Ovary (tissue), 9 donors: ENCODE results near the gene SAMD9. TPM values are rescaled to one million over a fixed set of nuclear protein-coding genes. Genes with fewer than 3 reads are reported as not detected.
"Not testable (repeated sequence)": the region's sequence is repeated elsewhere in the genome, so short reads cannot be mapped to it uniquely, and the experiment has no call there.

Source experiments
- DNase-seq, 5 donors: peaks; one replicate each; pipeline ENCODE4 v3.0.0-alpha.2; 2019 to 2020
- H3K27ac ChIP-seq, 2 donors: fragments of 200-600 bp; one replicate each; pipeline versions ENCODE4 v1.5.1 to v1.8.0; 2019 to 2022
- H3K27me3 ChIP-seq: fragments of 200-600 bp; one replicate; pipeline ENCODE4 v1.8.0; 2022
- H3K36me3 ChIP-seq: fragments of 200-600 bp; sonication (generic); one replicate; pipeline ENCODE4 v1.5.1; 2019
- H3K4me1 ChIP-seq: one replicate; pipeline ENCODE4 v1.8.1; 2013; ENCODE audit warnings: mild to moderate bottlenecking, moderate library complexity; ENCODE audit not compliant: insufficient read depth
- H3K4me3 ChIP-seq: fragments of 200-600 bp; sonication (generic); one replicate; pipeline ENCODE4 v1.5.1; 2017
- H3K9me3 ChIP-seq, 2 donors: fragments of 200-600 bp in 1 of 2; sonication (generic) in 1 of 2; one replicate each; pipeline versions ENCODE4 v1.5.1 to v1.8.1; 2013 to 2019; ENCODE audit warnings: mild to moderate bottlenecking in 1 of 2, moderate library complexity in 1 of 2
- EP300 ChIP-seq: sonication (generic); formaldehyde crosslinking; IDR thresholded peaks from one replicate; pipeline ENCODE4 v1.6.1; 2017; ENCODE audit warnings: antibody characterized with exemption
- POLR2A ChIP-seq: fragments of 450-650 bp; IDR thresholded peaks from one replicate; pipeline ENCODE4 v1.6.1; 2017; ENCODE audit warnings: antibody characterized with exemption, mild to moderate bottlenecking, moderate library complexity
- WGBS, 3 donors: extraction: QIAGEN DNeasy Blood & Tissue Kit in 1 of 3; methylation state at CpG; one replicate each; pipeline versions ENCODE4 v1.1.5 to v1.1.7; 2013 to 2017; 5-methylcytosine and 5-hydroxymethylcytosine counted together
- intact Hi-C, 4 donors: fragments of 100-400 bp; cut with DNase I; formaldehyde crosslinking; loops; one replicate each; pipeline versions ENCODE4 v1.11.0 to v1.15.1; 2022 to 2023
- polyA plus RNA-seq, 2 donors: library from polyadenylated mRNA; stranded (reverse); fragments of 200-250 nt in 1 of 2; fragments of 350-450 nt in 1 of 2; fragmentation: Illumina TruSeq in 1 of 2; extraction: RNeasy Lipid Tissue Mini Kit (QIAGEN cat#74804) in 1 of 2; gene quantifications; one replicate each; pipeline ENCODE4 v1.2.3, GENCODE V29; 2013 to 2014
- total RNA-seq, 7 donors: library from RNA; depleted of rRNA in 2 of 7; stranded (reverse); fragments of >200 nt in 2 of 7; fragmentation: NEBNext Ultra II Directional in 3 of 7; extraction: Animal tissue kit (Norgen Biotek cat#: 25700) in 3 of 7; gene quantifications; one replicate each; pipeline versions ENCODE4 v1.1.0 to v1.2.4, GENCODE V29; 2016 to 2023
- TF ChIP-seq, protein P1 (sequence below), 3 donors: fragments of 450-650 bp in 2 of 3; fragments of 200-600 bp in 1 of 3; IDR thresholded peaks; one replicate each; pipeline versions ENCODE4 v1.5.1 to v1.8.0; 2016 to 2022; ENCODE audit warnings: antibody characterized with exemption in 3 of 3, mild to moderate bottlenecking in 1 of 3
- donor health status: DM: no; HTN: no; CAD: no; lungs with moderate emphysema.
- donor health status: DM: no; HTN: no; CAD: no.
- donor health status: Bipolar disorder and iron deficiency.
- donor health status: DM: yes; HTN: yes; CAD: no.
- donor health status: DM: no; HTN: no; CAD: no.
- donor health status: DM: yes; HTN: yes; CAD: no.

Gene SAMD9
- total and polyA plus RNA-seq, 9 donors: 3.3 to 10.3 (median 9.0) TPM

DNA sequence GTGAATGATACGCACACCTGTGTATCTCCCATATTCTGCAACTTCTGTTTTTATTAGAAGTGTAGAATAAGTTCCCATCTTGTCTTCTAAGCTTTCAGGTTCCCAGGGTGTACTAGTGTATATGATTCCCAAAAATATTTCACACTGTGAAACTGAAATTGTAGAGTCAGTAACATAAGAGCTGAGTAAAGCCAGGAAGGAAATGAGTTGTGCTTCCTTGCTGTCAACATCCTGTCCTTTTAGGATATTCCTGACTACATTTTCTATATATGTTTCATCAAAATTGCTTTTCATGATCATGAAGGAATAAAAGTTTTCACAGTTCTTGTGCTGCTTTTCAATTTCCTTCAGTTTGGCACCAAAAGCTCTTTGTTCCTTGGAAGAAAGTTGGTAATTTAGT lies 15.2 kb upstream of the SAMD9 start:
- Histone ChIP-seq H3K27ac (no peak overlapping the region), H3K9me3 (peaks cover 0 to 19% of the 10 kb centered on the region in 2 donors), H3K36me3 (no peaks in the 10 kb centered on the region), H3K4me1 (no peaks in the 10 kb centered on the region), H3K27me3 (no peaks in the 10 kb centered on the region), H3K4me3 (no peak overlapping the region)
- 92 to 100% (median 98%) methylated on average over 1 of the region's 1 CpG for WGBS, 3 donors
- no peak for DNase-seq
- no peak for TF ChIP-seq POLR2A
- TF ChIP-seq, protein P1, sequence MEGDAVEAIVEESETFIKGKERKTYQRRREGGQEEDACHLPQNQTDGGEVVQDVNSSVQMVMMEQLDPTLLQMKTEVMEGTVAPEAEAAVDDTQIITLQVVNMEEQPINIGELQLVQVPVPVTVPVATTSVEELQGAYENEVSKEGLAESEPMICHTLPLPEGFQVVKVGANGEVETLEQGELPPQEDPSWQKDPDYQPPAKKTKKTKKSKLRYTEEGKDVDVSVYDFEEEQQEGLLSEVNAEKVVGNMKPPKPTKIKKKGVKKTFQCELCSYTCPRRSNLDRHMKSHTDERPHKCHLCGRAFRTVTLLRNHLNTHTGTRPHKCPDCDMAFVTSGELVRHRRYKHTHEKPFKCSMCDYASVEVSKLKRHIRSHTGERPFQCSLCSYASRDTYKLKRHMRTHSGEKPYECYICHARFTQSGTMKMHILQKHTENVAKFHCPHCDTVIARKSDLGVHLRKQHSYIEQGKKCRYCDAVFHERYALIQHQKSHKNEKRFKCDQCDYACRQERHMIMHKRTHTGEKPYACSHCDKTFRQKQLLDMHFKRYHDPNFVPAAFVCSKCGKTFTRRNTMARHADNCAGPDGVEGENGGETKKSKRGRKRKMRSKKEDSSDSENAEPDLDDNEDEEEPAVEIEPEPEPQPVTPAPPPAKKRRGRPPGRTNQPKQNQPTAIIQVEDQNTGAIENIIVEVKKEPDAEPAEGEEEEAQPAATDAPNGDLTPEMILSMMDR (IDR thresholded peaks at IDR 0.05): no peak
- TF ChIP-seq EP300: no peak
- intact Hi-C loops: no loop called here

DNA sequence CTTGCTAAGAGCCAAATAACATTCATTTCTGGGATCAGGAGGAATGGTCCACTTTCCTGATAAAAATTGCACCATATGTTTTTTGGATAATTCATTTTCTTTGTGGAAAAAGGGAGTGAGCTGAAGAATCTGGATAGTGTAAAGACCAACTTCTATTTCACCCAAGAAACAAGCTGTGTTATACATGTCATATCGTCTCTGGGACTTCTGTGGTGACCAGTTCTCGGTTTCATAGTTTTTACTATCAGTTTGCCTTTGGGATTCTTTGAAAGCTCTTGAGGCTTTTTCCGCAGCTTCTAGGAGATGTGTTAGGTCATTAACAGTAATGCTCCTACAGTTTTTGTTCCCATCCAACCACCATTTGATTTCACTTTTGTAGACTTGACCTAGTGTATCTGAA lies 14.4 kb upstream of the SAMD9 start:
- no peak overlapping the region for H3K27ac ChIP-seq
- intact Hi-C loops: no loop called here
- DNase-seq: no peak
- no peak overlapping the region for H3K4me3 ChIP-seq
- H3K36me3 ChIP-seq: no peaks in the 10 kb centered on the region
- H3K9me3 ChIP-seq: peaks cover 0 to 14% of the 10 kb centered on the region in 2 donors
- no peak for TF ChIP-seq EP300
- TF ChIP-seq POLR2A: no peak
- TF ChIP-seq, protein P1 (IDR thresholded peaks at IDR 0.05): no peak
- no peaks in the 10 kb centered on the region for H3K27me3 ChIP-seq
- H3K4me1 ChIP-seq: no peaks in the 10 kb centered on the region
- WGBS, 3 donors: 93 to 97% (median 95%) methylated on average over 3 of the region's 3 CpGs

DNA sequence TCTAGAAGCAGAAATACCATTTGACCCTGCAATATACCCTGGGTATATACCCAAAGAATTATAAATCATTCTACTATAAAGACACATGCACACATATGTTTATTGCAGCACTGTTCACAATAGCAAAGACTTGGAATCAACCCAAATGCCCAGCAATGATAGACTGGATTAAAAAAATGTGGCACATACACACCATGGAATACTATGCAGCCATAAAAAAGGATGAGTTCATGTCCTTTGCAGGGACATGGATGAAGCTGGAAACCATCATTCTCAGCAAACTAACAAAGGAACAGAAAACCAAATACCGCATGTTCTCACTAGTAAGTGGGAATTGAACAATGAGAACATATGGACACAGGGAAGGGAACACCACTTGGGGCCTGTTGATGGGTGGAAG lies 9.2 kb upstream of the SAMD9 start:
- intact Hi-C loops, H3K4me1 ChIP-seq, DNase-seq, H3K27me3 ChIP-seq, H3K27ac ChIP-seq, H3K36me3 ChIP-seq, H3K9me3 ChIP-seq, H3K4me3 ChIP-seq: not testable (repeated sequence)
- WGBS, 3 donors: 94 to 100% (median 95%) methylated on average over 1 of the region's 1 CpG

DNA sequence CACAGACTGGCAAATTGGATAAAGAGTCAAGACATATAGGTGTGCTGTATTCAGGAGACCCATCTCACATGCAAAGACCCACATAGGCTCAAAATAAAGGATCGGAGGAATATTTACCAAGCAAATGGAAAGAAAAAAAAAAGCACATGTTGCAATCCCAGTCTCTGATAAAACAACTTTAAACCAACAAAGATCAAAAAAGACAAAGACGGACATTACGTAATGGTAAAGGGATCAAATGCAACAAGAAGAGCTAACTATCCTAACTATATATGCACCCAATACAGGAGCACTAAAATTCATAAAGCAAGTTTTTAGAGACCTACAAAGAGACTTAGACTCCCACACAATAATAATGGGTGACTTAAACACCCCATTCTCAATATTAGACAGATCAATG lies 5.8 kb upstream of the SAMD9 start:
- H3K27me3 ChIP-seq, H3K4me1 ChIP-seq, H3K36me3 ChIP-seq, H3K27ac ChIP-seq, intact Hi-C loops, H3K4me3 ChIP-seq, DNase-seq, H3K9me3 ChIP-seq: not testable (repeated sequence)
- WGBS, 3 donors: 76 to 96% (median 80%) methylated on average over 3 of the region's 3 CpGs

DNA sequence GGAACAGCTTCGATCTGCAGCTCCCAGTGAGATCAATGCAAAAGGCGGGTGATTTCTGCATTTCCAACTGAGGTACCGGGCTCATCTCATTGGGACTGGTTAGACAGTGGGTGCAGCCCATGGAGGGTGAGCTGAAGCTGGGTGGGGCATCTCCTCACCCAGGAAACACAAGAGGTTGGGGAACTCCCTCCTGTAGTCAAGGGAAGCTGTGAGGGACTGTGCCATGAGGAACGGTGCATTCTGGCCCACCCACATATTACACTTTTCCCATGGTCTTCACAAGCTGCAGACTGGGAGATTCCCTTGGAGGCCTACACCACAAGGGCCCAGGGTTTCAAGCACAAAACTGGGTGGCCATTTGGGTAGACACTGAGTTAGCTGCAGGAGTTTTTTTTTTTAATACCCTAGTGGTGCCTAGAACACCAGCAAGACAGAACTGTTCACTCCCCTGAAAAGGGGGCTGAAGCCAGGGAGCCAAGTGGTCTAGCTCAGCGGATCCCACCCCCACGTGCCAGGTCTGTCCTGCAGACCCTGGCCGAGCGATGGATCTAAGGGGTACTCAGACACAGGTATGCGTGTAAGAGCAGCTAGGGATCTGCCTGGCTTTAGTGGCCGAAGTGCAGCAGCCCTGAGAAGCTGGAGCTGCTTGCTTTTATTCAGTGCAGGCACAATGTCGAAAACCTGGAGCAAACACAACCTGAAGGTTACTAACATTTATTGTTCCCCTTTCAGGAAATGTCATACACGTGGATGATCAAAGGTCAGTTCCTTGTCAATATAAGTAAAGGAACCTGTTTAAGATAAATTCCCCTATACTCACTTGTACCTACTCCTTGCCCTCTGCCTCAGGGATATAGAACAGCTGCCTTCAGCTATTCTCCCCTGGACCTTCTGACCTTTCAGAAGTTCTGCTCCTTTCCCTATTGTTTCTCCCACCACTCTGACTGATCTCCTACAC lies 3.1 kb upstream of the SAMD9 start:
- H3K4me1 ChIP-seq: peaks cover 10% of the 10 kb centered on the region
- H3K27me3 ChIP-seq: no peaks in the 10 kb centered on the region
- H3K36me3 ChIP-seq: no peaks in the 10 kb centered on the region
- intact Hi-C loops: no loop called here
- TF ChIP-seq, protein P1 (IDR thresholded peaks at IDR 0.05): no peak
- no peak for TF ChIP-seq POLR2A
- TF ChIP-seq EP300: no peak
- H3K27ac ChIP-seq: no peak overlapping the region
- no peak overlapping the region for H3K4me3 ChIP-seq
- no peak for DNase-seq
- 91 to 94% (median 94%) methylated on average over 9 to 12 of the region's 12 CpGs for WGBS, 3 donors
- no peaks in the 10 kb centered on the region for H3K9me3 ChIP-seq
